ENCODE results near the gene PIGBOS1. TPM values are rescaled to one million over a fixed set of nuclear protein-coding genes. Genes with fewer than 3 reads are reported as not detected.

The PIGBOS1 gene
- total and polyA plus RNA-seq, 2 donors: 16.0 to 22.9 TPM

- no peak for DNase-seq (ENCODE audit: extremely low spot score)
- Histone ChIP-seq H3K27ac (ENCODE audit: low read depth) (no peak overlapping the region), H3K36me3 (ENCODE audit: insufficient read depth) (peaks cover 5% of the 10 kb centered on the region), H3K4me3 (ENCODE audit: low read depth, low read length) (no peak overlapping the region), H3K4me1 (ENCODE audit: insufficient read depth) (no peaks in the 10 kb centered on the region)
- 30% methylated on average over 10 of the region's 10 CpGs for WGBS
Observed at GRCh38 chr15:55267401-55268175, 51.3 kb downstream of the PIGBOS1 start.

Other genes starting within 250 kb of the PIGBOS1 start
- 136 TPM for gene RSL24D1, start 122.2 kb downstream of the PIGBOS1 start, total RNA-seq
- 76.8 TPM for gene RSL24D1, start 122.2 kb downstream of the PIGBOS1 start, polyA plus RNA-seq
- gene RAB27A, start 29.3 kb downstream of the PIGBOS1 start, total RNA-seq: 17.2 TPM
- gene RAB27A, start 29.3 kb downstream of the PIGBOS1 start, polyA plus RNA-seq: 30.8 TPM
- 14.1 TPM for gene PIGB, start 99 bp upstream of the PIGBOS1 start, total RNA-seq
- 8.5 TPM for gene PIGB, start 99 bp upstream of the PIGBOS1 start, polyA plus RNA-seq
- 52.3 TPM for gene CCPG1, start 89.2 kb upstream of the PIGBOS1 start, total RNA-seq
- gene CCPG1, start 89.2 kb upstream of the PIGBOS1 start, polyA plus RNA-seq: 38.8 TPM
- 3.8 TPM for gene PIERCE2, start 89.4 kb upstream of the PIGBOS1 start, total RNA-seq
- 2.4 TPM for gene PIERCE2, start 89.4 kb upstream of the PIGBOS1 start, polyA plus RNA-seq
- 7.3 TPM for gene DNAAF4, start 189.1 kb upstream of the PIGBOS1 start, total RNA-seq
- gene DNAAF4, start 189.1 kb upstream of the PIGBOS1 start, polyA plus RNA-seq: 2.1 TPM

Measured in urinary bladder (tissue), 4 donors.